Activated T-helper 1 cell treated with anti-CD3 and anti-CD28 coated beads, Interleukin-12 subunit alpha, Interleukin-12 subunit beta, Interleukin-2, Interleukin-4 antibody, amounts not matched to agents 30 ng/mL and 10 ng/mL and 1 ng/mL, durations not matched to agents 14 hours and 24 hours and 36 hours (primary cell): ENCODE results near the gene RGPD6. TPM values are rescaled to one million over a fixed set of nuclear protein-coding genes. Genes with fewer than 3 reads are reported as not detected.
"Not testable (repeated sequence)": the region's sequence is repeated elsewhere in the genome, so short reads cannot be mapped to it uniquely, and the experiment has no call there.

Experiments used
- DNase-seq: peaks from one replicate; pipeline ENCODE4 v3.0.0; 2021; ENCODE audit warnings: low spot score
- H3K27ac Mint-ChIP-seq: one replicate; pipeline ENCODE4 v1.8.0; 2021; ENCODE audit warnings: mild to moderate bottlenecking, mixed read lengths
- H3K27me3 Mint-ChIP-seq: one replicate; pipeline ENCODE4 v1.8.0; 2022; ENCODE audit warnings: mild to moderate bottlenecking, moderate library complexity, mixed read lengths; ENCODE audit not compliant: insufficient read depth
- H3K36me3 Mint-ChIP-seq: one replicate; pipeline ENCODE4 v1.8.0; 2021; ENCODE audit warnings: low read depth, mixed read lengths
- H3K4me1 Mint-ChIP-seq: one replicate; pipeline ENCODE4 v1.8.0; 2021; ENCODE audit warnings: low read depth, mixed read lengths
- H3K4me3 Mint-ChIP-seq: one replicate; pipeline ENCODE4 v1.8.0; 2021; ENCODE audit warnings: mild to moderate bottlenecking, moderate library complexity, mixed read lengths
- H3K9me3 Mint-ChIP-seq: one replicate; pipeline ENCODE4 v1.8.0; 2021; ENCODE audit warnings: mixed read lengths
- intact Hi-C: fragments of 100-400 bp; cut with micrococcal nuclease; formaldehyde crosslinking; loops from one replicate; pipeline ENCODE4 v1.15.1; 2024
- total RNA-seq: library from RNA; stranded (reverse); gene quantifications from 2 replicates; pipeline ENCODE4 v1.2.3, GENCODE V29; 2022

The RGPD6 gene
- total RNA-seq, 1 donor from 2014 or later, result 17.4 TPM

- H3K27me3 Mint-ChIP-seq, H3K9me3 Mint-ChIP-seq, H3K4me3 Mint-ChIP-seq, H3K4me1 Mint-ChIP-seq, DNase-seq, intact Hi-C loops, H3K27ac Mint-ChIP-seq, H3K36me3 Mint-ChIP-seq: not testable (repeated sequence)
Observed at GRCh38 chr2:110579216-110579965, 2.4 kb upstream of the RGPD6 start.

DNA sequence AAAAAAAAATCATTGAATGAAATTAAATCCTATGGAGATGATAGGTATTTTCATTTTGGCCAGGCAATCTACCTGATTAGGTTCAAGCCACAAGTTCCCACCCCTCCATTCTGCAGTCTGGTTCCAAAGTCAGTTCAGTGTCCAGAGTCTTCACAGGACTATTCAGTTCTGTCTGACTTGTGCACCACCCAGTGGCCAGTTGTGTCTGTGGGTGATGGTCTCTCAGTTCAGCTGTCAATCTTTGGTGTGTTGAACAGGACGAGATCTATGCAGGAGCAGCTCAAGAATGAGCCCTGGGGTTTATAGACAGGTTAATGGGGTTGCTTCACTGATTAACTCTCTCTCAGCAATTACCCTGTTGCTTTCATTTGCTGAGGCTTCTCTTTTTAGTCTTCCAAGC lies 1.4 kb upstream of the RGPD6 start:
- H3K4me3 Mint-ChIP-seq, intact Hi-C loops, H3K27me3 Mint-ChIP-seq, H3K4me1 Mint-ChIP-seq, H3K36me3 Mint-ChIP-seq, DNase-seq, H3K27ac Mint-ChIP-seq, H3K9me3 Mint-ChIP-seq: not testable (repeated sequence)

- H3K4me1 Mint-ChIP-seq, H3K27ac Mint-ChIP-seq, H3K4me3 Mint-ChIP-seq: not testable (repeated sequence)
Observed at GRCh38 chr2:110499755-110500377, 77.2 kb downstream of the RGPD6 start.

DNA sequence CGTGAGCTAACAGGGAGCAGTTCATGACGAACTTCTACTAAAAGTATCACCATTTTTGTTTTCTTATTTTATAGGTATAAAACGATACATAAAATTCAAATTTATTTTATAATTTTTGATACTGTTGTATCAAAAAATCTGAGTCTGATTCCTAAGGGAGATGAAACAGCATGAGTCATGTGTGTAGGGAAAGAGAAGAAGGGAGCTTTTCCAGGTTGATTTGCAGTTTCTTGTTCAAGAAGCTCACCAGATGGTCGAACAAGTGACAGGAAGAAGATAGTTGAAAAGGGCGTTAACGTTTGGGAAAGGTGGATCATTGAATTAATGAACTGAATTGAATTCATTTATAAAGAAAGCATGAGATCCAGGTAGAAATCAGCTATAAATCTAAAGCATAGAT lies 81.0 kb downstream of the RGPD6 start:
- H3K27me3 Mint-ChIP-seq, H3K27ac Mint-ChIP-seq, H3K4me3 Mint-ChIP-seq, intact Hi-C loops, H3K9me3 Mint-ChIP-seq, H3K4me1 Mint-ChIP-seq, DNase-seq, H3K36me3 Mint-ChIP-seq: not testable (repeated sequence)

More at GRCh38 chr2:110499755-110500377, 77.2 kb downstream of the RGPD6 start:
- H3K27me3 Mint-ChIP-seq, DNase-seq, H3K9me3 Mint-ChIP-seq, intact Hi-C loops, H3K36me3 Mint-ChIP-seq: not testable (repeated sequence)

DNA sequence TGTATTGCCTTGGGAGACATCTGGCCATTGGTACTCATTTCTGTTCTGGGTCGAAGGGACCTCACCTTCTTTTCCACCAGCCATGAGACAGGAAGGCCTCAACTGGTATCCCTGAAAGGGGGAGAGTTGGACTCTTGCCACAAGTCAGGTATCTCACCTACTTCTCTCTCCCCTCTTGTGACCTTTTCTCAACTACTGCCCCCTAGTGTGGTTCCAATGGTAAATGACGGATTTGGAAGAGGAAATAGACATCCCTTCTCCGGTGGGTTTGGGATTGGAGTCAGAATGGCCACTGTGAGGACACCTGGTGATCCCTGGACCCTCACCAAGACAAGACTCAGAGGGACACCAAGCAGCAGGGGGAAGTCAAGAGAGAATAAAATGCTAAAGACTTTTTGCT lies 82.5 kb downstream of the RGPD6 start:
- H3K27me3 Mint-ChIP-seq, H3K27ac Mint-ChIP-seq, intact Hi-C loops, H3K36me3 Mint-ChIP-seq, DNase-seq, H3K9me3 Mint-ChIP-seq, H3K4me1 Mint-ChIP-seq, H3K4me3 Mint-ChIP-seq: not testable (repeated sequence)

GRCh38 chr2:110488991-110489390 lies 88.0 kb downstream of the RGPD6 start:
- H3K9me3 Mint-ChIP-seq, H3K4me3 Mint-ChIP-seq, H3K36me3 Mint-ChIP-seq, DNase-seq, intact Hi-C loops, H3K27me3 Mint-ChIP-seq, H3K27ac Mint-ChIP-seq, H3K4me1 Mint-ChIP-seq: not testable (repeated sequence)

GRCh38 chr2:110482697-110483096 lies 94.3 kb downstream of the RGPD6 start:
- H3K27ac Mint-ChIP-seq, H3K27me3 Mint-ChIP-seq, H3K9me3 Mint-ChIP-seq, DNase-seq, H3K4me3 Mint-ChIP-seq, H3K4me1 Mint-ChIP-seq, H3K36me3 Mint-ChIP-seq, intact Hi-C loops: not testable (repeated sequence)

- H3K4me1 Mint-ChIP-seq, H3K27me3 Mint-ChIP-seq, H3K27ac Mint-ChIP-seq, intact Hi-C loops, DNase-seq, H3K9me3 Mint-ChIP-seq, H3K4me3 Mint-ChIP-seq, H3K36me3 Mint-ChIP-seq: not testable (repeated sequence)
Observed at GRCh38 chr2:110481200-110481599, 95.8 kb downstream of the RGPD6 start.

GRCh38 chr2:110480084-110480483 lies 96.9 kb downstream of the RGPD6 start:
- H3K4me1 Mint-ChIP-seq, H3K36me3 Mint-ChIP-seq, DNase-seq, H3K27ac Mint-ChIP-seq, intact Hi-C loops, H3K27me3 Mint-ChIP-seq, H3K4me3 Mint-ChIP-seq, H3K9me3 Mint-ChIP-seq: not testable (repeated sequence)

GRCh38 chr2:110477370-110477769 lies 99.7 kb downstream of the RGPD6 start:
- H3K4me3 Mint-ChIP-seq, DNase-seq, intact Hi-C loops, H3K27me3 Mint-ChIP-seq, H3K9me3 Mint-ChIP-seq, H3K4me1 Mint-ChIP-seq, H3K36me3 Mint-ChIP-seq, H3K27ac Mint-ChIP-seq: not testable (repeated sequence)

DNA sequence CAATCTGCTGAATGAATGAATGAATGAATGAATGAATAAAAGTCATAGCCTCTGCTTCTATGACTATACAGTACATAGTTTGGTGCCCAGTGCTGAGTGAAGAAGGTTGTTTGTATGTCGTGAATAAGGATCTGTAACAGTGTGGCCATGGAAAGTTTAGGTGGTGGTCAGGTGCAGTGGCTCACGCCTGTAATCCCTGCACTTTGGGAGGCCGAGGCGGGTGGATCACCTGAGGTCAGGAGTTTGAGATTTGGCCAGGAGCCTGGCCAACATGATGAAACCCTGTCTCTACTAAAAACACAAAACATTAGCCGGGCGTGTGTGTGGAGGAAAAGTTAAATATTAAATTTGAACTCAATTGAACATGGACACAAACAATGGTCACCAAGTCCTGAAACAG lies 100.1 kb downstream of the RGPD6 start:
- H3K4me3 Mint-ChIP-seq, H3K27ac Mint-ChIP-seq, DNase-seq, H3K4me1 Mint-ChIP-seq, H3K36me3 Mint-ChIP-seq, intact Hi-C loops, H3K9me3 Mint-ChIP-seq, H3K27me3 Mint-ChIP-seq: not testable (repeated sequence)

- H3K4me1 Mint-ChIP-seq, H3K4me3 Mint-ChIP-seq, H3K9me3 Mint-ChIP-seq, H3K27ac Mint-ChIP-seq, intact Hi-C loops, DNase-seq, H3K27me3 Mint-ChIP-seq, H3K36me3 Mint-ChIP-seq: not testable (repeated sequence)
Observed at GRCh38 chr2:110475627-110476359, 101.2 kb downstream of the RGPD6 start.

GRCh38 chr2:110474898-110475297 lies 102.1 kb downstream of the RGPD6 start:
- H3K27ac Mint-ChIP-seq, result not testable (repeated sequence)

More at GRCh38 chr2:110474898-110475297, 102.1 kb downstream of the RGPD6 start:
- intact Hi-C loops, H3K9me3 Mint-ChIP-seq, H3K4me3 Mint-ChIP-seq, H3K36me3 Mint-ChIP-seq, DNase-seq, H3K4me1 Mint-ChIP-seq, H3K27me3 Mint-ChIP-seq: not testable (repeated sequence)
